Stimulated activated naive CD8-positive, alpha-beta T cell treated with anti-CD3 and anti-CD28 coated beads, Interleukin-15, Interleukin-2, amounts not matched to agents 100 U/mL and 50 U/mL, for 24 hours (primary cell): ENCODE results near the gene TACC3.

ENCODE experiments used
- ATAC-seq: fragments of 150-1000 bp; cut with Tn5 transposase; one replicate; pipeline ENCODE4 v1.10.0; 2021
- DNase-seq: peaks from one replicate; pipeline ENCODE4 v3.0.0; 2021

The TACC3 gene

DNA sequence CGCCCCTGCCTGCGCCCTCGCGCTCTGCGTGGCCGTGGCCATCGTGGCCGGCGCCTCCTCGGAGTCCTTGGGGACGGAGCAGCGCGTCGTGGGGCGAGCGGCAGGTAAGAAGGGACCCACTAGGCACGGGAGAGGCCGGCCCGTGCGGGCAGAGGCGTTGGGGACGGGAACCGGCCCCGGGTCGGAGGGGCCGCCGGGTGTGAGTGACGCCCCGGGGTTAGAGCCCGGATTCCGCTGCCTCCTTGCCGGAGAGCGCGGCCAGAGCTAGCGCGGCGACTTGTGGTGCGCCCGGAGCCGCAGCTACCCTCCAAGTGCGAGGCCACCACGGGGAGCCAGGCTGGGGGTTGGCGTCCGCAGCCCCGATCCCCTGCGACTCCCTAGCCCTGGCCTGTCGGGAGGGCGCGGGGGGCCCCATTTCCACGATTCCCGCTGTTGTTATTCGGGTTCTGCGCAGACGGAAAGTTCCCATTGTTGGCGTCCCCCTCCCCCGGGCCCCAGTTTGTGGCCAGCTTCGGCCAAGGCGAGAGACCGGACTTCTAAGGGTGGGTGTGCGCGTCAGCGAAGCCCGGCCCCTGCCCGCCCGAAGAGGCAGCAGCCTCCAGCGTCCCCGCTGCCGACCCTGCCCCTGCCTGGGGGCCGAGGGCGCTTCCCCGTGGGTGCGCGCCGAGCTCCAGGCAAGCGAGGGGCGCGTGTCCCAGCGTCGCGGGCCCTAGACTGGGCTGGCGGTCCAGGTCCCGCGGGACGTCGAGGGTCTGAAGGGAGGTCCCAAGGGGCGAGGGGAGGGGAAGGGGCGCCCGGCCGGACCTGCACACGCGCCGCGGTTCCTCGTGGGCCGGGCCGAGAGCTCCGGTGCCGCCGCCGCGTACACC lies 72.9 kb downstream of the TACC3 start:
- DNase-seq (no peak), ATAC-seq (no peak)
